Stimulated activated CD8-positive, alpha-beta memory T cell treated with anti-CD3 and anti-CD28 coated beads, Interleukin-12 subunit alpha, Interleukin-12 subunit beta, amount 100 ng/mL, for 4 hours (primary cell): ENCODE data around the gene MATN1.

Experiments used
- DNase-seq: peaks from one replicate; pipeline ENCODE4 v3.0.0-alpha.2; 2020; ENCODE audit warnings: low read depth

MATN1 gene

DNA sequence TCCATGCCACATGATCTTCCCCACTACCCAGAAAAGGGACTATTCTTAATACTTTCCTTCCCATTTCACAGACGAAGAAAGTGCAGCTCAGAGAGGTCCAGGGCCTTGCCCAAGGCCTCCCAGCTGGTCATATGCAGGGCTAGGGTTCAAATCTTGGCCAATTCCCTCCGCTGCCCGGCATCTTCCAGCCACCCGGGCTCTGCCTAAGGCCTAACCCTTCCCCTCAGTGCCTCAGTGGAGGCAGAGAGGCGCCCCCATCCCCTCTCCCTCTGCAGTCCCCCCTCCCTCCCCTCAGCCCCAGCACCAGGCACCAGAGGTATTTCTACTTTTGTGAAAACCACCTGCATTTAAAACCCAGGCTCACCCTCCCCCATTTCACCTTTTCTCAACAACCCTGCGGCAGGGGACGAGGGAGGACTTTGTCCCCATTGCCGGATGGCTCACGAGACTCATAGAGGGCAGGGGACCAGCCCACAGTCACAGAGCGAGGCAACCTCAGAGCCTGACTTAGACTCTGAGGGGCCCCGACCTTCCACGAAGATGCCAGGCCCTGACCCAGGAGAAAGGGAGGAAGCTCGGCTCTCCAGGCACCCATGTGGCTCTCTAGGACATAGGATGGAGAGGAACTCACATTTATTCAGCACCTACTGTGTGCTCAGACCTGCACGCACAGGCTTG, 21.9 kb upstream of the MATN1 start:
- no peak for DNase-seq

DNA sequence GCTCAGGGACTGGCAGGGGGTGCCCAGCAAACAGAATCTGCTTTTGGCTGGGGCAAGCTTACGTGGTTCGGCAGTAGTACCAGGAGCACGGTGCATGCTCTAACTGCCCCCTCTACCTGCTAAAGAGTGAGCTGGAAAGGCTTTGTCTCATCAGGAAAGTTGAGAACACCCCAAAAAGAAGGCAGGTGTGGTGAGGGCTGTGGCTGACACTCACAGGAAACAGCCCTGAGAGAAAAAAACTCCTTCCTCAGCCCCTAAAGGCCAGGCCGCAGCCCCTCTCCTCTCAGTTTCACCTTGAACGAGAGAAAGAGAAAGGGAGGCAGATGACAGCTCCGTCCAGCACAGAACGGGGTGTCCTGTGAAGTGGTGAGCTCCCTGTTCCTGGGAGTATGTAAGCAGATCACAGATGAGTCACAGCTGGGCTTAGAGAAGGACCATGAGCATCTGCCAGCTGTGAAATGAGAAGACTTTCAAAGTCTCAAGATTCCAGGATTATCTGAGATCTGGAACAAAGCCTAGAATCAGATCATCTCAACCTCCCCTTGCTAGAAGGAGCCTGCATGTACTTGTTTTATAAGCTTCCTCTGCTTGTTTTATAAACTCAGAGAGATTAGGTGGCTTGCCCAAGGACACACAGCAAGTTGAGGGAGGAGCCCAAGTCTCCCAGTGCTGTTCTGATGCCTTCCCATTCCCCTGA, 20.8 kb upstream of the MATN1 start:
- no peak for DNase-seq

DNA sequence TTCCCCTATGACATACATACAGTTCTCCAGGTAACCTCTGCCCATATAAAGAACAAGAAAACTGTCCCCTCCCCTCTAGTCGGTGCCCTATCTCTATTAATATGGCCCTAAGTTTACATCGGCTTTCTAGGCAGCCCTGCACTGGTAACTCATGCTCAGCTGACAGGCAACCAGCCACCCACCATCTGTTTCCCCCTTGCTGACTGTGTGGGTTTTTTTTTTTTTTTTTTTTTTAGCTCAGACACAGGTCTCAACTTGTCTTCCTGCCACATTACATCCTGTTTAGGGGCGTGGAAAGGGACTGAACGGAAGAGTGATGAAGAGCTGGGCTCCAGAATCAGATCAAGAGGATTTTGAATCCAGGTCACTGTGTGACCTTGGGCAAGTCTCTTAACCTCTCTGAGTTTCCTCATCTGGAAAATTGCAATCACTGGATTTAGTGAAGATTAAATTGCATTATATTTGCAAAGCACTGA, 20.2 kb upstream of the MATN1 start:
- no peak for DNase-seq

- DNase-seq, result no peak
These were observed 19.7 kb upstream of the MATN1 start for GRCh38 chr1:30742963-30743559.

DNA sequence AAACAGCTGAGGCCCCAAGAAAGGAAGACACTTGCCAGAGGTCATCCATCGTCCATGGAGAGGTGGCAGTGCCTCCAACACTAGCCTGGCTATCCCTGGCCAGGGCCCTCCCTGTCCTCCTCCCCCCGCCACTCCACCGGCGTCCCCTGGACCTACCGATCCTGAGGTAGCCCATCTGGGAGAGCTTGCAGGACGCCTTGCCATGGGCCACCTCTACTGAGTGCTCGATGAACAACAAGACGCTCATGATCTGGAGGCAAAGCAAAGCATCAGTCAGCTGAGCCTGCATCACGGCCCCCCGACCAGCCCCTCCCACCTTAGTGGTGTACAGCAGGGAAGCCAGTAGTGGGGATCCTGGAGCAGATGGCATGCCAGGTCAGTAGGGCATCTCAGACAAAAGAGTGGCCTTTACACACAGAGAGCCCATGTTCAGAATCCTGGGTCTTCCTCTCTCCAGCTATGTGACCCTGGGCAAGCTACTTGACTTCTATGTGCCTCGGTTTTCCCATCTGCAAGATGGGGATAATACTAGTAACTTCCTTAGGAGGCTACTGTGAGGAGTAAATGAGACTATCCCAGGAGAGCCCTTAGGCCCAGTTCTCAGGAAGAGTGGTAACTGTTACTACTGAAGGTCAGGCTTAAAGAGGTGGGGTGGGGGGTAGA, 19.0 kb upstream of the MATN1 start:
- no peak for DNase-seq

DNA sequence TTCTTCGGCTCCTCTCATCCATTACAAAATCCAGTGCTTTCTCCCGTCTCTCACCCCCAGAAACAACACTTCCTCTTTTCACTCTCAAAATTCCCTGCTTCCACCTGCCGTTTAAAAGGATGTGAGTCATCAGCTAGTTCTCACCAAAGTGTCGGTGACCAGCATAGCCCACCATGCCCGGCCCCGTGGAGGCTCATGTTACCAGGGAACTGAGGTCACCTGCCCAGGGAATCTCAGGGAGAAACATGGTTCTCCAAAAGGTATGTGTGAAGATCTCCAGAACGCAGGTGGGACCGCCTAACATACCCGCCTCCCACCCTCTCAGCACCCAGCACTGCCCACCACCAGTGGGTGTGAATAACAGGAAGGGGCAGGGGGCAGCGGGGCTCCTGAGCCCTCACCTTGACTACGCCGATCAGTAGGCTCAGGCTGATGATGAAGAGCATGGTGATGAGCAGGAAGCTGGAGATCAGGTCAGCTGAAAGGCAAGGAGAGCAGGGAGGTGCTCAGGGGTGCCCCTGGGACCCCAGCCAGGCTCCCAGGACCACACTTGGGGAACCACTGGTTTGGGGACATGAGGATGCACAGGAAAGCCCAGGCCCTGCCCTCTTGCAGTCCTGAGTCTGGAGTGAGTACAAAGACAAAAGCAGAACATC, 18.0 kb upstream of the MATN1 start:
- no peak for DNase-seq

- no peak for DNase-seq
These were observed 17.2 kb upstream of the MATN1 start for GRCh38 chr1:30740251-30741238.

GRCh38 chr1:30739601-30740000, 16.2 kb upstream of the MATN1 start:
- DNase-seq, result no peak

DNA sequence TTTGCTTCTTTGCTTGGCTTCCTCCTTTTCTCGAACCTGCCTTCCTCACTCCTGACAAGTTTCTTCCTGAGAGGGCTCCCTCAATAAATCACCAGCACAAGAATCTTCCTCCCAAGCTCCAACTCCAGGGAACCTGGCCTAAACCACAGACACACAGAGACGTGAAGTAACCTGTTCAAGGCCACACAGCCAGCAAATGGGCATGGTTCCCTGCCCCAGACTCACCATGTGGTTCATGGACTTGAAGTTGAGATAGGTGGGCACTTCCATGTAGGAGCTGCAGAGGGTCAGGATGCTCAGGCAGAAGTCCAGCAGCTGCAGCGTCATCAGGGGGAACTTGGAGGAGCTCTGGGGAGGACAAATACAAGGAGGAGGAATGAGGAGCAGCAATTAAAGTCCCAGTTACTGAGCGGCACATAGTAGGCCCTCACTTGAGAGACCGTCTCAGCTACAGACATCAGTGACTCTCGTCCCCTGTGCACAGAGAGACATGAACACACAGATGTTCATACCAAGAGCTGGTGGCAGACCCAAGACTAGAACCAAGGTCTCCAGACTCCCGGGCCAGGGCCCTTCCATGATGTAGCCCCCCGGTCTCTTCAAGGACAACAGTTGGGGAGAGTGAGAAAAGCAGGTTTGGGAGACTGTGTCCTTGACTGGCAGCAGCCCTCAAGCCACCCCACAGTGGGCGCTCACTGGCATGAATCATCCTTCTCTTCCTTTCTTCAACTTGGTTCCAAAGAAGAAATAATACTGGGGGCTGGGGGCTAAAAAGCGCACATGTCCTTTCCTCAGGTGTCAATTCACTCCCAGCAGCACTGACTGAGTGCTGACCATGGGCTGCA, 15.6 kb upstream of the MATN1 start:
- DNase-seq, result no peak

- DNase-seq, result no peak
These were observed 14.8 kb upstream of the MATN1 start for GRCh38 chr1:30738040-30738714.

- DNase-seq, result no peak
These were observed 14.1 kb upstream of the MATN1 start for GRCh38 chr1:30737357-30738039.

DNA sequence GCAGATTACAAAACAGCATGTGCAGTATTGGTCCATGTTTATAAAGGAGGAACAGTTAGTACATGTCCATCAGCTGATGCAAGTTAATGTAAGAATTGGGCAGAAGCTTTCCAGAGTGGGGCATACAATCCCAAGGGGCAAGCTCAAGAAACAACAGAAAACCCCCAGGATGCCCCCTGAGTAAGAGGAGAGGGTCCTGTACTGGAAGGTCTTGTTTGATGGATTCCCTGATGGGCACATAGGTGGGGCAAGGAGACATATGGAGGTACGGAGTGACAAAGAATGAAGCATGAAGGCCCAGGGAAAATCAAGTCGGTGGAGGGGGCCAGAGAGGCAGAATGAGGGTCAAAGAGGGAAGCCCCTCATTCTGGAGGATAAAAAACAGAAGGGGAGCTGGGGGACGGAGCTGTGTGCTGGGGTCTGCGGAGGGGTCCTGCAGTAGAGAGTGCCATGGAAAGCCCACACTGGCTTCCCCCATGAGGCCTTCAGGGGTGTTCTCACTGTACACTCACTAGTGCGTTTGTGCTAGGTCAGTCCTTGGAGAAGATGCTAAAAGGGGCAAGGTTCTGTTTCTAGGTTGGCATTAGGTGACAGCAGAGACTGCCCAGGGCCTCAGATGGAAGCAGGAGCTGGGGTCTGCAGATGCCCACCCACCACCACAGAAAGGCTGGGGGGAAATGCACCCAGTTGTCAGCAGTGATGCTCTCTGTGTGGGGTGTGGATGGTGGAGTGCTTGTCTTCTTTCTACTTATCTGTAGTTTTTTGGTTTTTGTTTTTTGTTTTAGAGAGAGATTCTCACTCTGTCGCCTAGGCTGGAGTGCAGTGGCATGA, 12.5 kb upstream of the MATN1 start:
- DNase-seq, result no peak

GRCh38 chr1:30735124-30735523, 11.7 kb upstream of the MATN1 start:
- DNase-seq, result no peak

DNA sequence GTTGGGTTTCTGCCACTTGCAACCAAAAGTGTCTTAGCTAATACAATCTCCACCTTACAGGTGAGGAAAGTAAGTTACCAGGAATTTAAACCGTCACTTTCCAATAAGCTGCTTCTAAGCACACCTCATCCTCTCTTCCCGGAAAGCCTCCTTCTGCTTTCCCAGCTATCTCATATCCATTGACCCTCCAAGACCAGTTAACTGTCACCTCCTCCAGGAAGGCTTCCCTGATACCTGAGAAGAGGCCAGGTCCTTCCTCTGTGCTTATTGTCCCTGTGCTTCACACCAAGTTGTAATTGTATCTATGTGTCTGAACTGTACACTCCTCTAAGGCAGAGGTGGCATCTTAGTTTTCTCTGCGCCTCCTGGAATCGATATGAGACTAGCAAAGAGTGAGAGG, 11.2 kb upstream of the MATN1 start:
- DNase-seq, result no peak

GRCh38 chr1:30734106-30734505, 10.7 kb upstream of the MATN1 start:
- DNase-seq, result no peak

GRCh38 chr1:30733493-30733892, 10.1 kb upstream of the MATN1 start:
- no peak for DNase-seq

DNA sequence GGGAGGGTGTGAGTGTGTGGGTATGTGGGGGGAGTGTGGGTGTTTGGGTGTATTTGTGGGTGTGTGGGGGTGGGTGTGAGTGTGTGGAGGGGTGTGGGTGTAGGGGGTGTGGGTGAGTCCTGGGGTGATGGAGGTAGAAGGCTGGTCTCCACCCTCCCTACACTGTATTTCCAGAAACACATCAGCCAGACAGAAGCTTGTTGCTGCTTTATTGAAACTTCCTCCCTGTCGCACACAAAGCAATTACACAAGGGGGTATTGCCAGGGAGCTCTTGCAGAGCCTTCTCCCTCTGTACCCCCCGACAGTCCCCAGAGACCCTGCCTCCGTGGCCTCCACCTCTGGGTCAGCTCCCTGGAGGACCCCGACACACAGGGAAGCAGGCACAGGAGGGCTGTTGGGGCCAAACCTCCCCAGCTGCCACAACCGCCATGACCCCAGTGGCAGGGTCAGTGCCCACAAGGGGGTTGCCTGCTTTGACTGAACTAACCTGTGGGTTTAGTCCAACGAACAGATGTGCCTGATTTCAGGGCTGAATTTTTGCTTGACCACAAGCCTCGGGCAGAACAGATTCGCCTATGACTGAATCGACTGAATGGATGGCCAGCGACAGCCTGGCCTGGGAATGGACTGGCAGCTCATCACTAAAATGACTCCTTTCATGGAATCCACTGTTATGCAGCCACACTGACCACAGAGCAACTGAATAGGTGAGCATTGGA, 9.1 kb upstream of the MATN1 start:
- no peak for DNase-seq
